ENCODE measurements around the gene SHQ1.
"Not testable (repeated sequence)": the region's sequence is repeated elsewhere in the genome, so short reads cannot be mapped to it uniquely, and the experiment has no call there.

DNA sequence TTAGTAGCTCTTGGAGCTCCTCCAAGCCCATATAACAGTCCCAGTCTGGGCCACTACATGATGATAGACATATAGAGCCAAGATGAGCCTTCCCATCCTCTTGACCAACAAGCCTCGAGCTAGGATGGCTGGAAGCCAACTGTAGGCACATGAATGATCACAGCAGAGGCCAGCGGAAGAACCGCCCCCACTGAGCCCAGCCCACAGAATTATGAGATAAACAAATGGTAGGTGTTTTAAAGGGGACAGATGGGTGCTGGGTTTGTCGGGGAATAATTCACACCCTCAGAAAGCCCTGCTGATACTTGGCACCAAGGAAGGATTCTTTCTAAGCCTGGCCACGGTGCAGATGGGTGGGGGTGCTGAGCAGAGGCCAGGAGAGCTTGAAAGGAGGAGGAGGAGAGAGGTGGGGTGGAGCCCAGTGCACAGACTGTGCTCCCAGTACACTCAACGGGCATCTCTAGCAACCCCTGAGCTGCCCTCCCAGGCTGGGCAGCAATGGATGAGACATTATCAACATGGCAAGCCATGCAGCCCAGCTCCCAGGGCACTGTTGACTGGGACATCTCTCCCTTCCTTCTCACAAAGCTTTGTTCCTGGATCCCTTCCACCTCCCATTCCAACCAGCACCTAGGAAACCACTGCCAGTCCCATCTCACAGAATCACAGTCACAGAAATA, 115.4 kb downstream of the SHQ1 start:
- TF ChIP-seq CTCF, POLR2A (IDR thresholded peaks at IDR 0.05): not testable (repeated sequence)
